ENCODE data around the gene BCL2L2.
A peak's percentile ranks its signal among the peaks of the same experiment; 100 is the strongest.

The BCL2L2 gene

GRCh38 chr14:23348297-23348655 is 41.6 kb downstream of the BCL2L2 start:
- peaks cover 2% of the 10 kb centered on the region for H3K9me3 ChIP-seq (ENCODE audit: low read length)
- H3K27me3 ChIP-seq (ENCODE audit: insufficient read depth, low read length): no peaks in the 10 kb centered on the region
- no peak overlapping the region for H2AFZ ChIP-seq (ENCODE audit: low read depth, low read length)
- peaks cover 7% of the 10 kb centered on the region for H3K4me1 ChIP-seq (ENCODE audit: insufficient read depth, low read length)
- H3K36me3 ChIP-seq (ENCODE audit: insufficient read depth, low read length): no peaks in the 10 kb centered on the region
- no peak overlapping the region for H3K4me3 ChIP-seq (ENCODE audit: low read length)

- H2AFZ ChIP-seq (ENCODE audit: low read depth, low read length): no peak overlapping the region
- no peaks in the 10 kb centered on the region for H3K36me3 ChIP-seq (ENCODE audit: insufficient read depth, low read length)
- no peaks in the 10 kb centered on the region for H3K9me3 ChIP-seq (ENCODE audit: low read length)
- no peaks in the 10 kb centered on the region for H3K27me3 ChIP-seq (ENCODE audit: insufficient read depth, low read length)
- peaks cover 7% of the 10 kb centered on the region for H3K4me1 ChIP-seq (ENCODE audit: insufficient read depth, low read length)
- H3K4me3 ChIP-seq (ENCODE audit: low read length): no peak overlapping the region
These were observed 42.7 kb downstream of the BCL2L2 start for GRCh38 chr14:23349156-23349845.

- Histone ChIP-seq H3K9me3 (ENCODE audit: low read length) (no peaks in the 10 kb centered on the region), H3K4me1 (ENCODE audit: insufficient read depth, low read length) (peaks cover 7% of the 10 kb centered on the region), H3K27me3 (ENCODE audit: insufficient read depth, low read length) (no peaks in the 10 kb centered on the region), H3K4me3 (ENCODE audit: low read length) (peak overlapping the region; percentile 63), H3K36me3 (ENCODE audit: insufficient read depth, low read length) (peaks cover 6% of the 10 kb centered on the region), H2AFZ (ENCODE audit: low read depth, low read length) (peak overlapping the region; percentile 74)
These were observed 45.3 kb downstream of the BCL2L2 start for GRCh38 chr14:23351681-23352505.

DNA sequence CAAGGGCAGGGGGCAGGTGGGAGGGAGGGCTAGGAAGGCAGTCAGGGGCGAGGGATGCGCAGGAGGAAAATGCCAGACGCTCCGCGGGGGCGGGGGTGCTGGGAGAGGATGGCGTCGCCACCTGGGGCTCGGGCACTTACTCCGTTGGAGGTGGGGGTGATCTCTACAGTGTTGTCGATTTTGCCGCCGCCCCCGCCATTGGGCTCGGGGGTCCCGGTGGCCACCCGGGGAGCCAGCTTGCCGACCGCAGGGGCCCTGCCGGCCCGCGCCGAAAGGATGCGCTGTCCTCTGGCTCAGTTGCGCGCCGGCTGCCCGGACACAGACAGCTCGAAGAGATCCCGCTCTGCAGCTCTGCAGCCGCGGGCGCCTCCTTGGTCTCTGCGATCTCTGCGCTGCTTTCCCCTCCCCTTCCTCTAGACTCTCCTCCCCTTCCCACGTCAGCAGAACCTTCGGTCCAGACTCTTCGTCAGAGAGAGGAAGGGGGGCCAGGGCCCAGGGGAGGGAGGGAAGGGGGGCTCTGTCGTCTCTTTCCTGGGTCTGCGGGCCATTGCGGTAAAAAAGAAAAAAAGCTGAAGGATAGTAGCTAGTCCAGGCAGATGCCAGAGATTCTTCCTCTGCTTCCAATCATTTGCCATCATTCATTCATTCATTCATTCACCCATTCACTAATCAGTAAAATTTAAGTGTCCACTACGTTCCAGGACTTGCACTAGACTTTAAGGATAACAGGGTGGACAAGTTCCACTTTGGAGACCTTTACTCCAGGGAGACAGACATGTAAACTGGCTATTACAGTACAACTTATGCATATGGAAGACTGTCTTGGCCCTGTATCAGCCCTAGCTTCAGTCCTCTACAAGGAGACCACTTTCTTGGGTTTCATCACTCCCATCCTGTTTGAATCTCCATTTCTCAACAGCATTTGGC is 46.1 kb downstream of the BCL2L2 start, which contains the start of gene SLC22A17:
SLC22A17 (minus strand) TSS at position 382 of the 927 bp plus-strand sequence.
- Histone ChIP-seq H3K27me3 (ENCODE audit: insufficient read depth, low read length) (no peaks in the 10 kb centered on the region), H3K4me3 (ENCODE audit: low read length) (peak within 1 kb of the TSS; percentile 63), H3K9me3 (ENCODE audit: low read length) (no peaks in the 10 kb centered on the region), H3K4me1 (ENCODE audit: insufficient read depth, low read length) (peaks cover 7% of the 10 kb centered on the region), H2AFZ (ENCODE audit: low read depth, low read length) (peak within 1 kb of the TSS; percentile 74), H3K36me3 (ENCODE audit: insufficient read depth, low read length) (peaks cover 15% of the 10 kb centered on the region)

- H3K4me1 ChIP-seq (ENCODE audit: insufficient read depth, low read length): peaks cover 7% of the 10 kb centered on the region
- H3K27me3 ChIP-seq (ENCODE audit: insufficient read depth, low read length): no peaks in the 10 kb centered on the region
- peak overlapping the region; percentile 63 for H3K4me3 ChIP-seq (ENCODE audit: low read length)
- peaks cover 21% of the 10 kb centered on the region for H3K36me3 ChIP-seq (ENCODE audit: insufficient read depth, low read length)
- H3K9me3 ChIP-seq (ENCODE audit: low read length): no peaks in the 10 kb centered on the region
- no peak overlapping the region for H2AFZ ChIP-seq (ENCODE audit: low read depth, low read length)
These were observed 46.8 kb downstream of the BCL2L2 start for GRCh38 chr14:23353433-23353780.

DNA sequence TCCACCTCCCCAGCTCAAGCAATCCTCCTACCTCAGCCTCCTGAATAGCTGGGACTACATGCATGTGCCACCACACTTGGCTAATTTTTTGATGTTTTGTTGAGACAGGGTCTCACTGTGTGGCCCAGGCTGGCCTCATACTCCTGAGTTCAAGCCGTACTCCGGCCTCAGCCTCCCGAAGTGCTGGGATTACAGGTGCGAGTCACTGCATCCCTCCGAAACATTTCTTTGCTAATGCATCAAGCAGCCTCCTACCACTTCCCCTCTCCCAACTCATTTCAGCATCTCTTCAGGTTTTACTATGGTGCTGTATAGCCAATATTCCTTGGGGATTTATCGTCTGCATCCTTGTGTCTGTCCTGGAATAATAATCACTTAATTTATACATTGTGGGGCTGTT is 48.4 kb downstream of the BCL2L2 start:
- no peaks in the 10 kb centered on the region for H3K9me3 ChIP-seq (ENCODE audit: low read length)
- no peaks in the 10 kb centered on the region for H3K27me3 ChIP-seq (ENCODE audit: insufficient read depth, low read length)
- H3K4me3 ChIP-seq (ENCODE audit: low read length): no peak overlapping the region
- H3K4me1 ChIP-seq (ENCODE audit: insufficient read depth, low read length): peaks cover 7% of the 10 kb centered on the region
- H3K36me3 ChIP-seq (ENCODE audit: insufficient read depth, low read length): peaks cover 34% of the 10 kb centered on the region
- no peak overlapping the region for H2AFZ ChIP-seq (ENCODE audit: low read depth, low read length)

- Histone ChIP-seq H2AFZ (ENCODE audit: low read depth, low read length) (no peak overlapping the region), H3K4me3 (ENCODE audit: low read length) (no peak overlapping the region), H3K27me3 (ENCODE audit: insufficient read depth, low read length) (no peaks in the 10 kb centered on the region), H3K36me3 (ENCODE audit: insufficient read depth, low read length) (peaks cover 43% of the 10 kb centered on the region), H3K9me3 (ENCODE audit: low read length) (no peaks in the 10 kb centered on the region), H3K4me1 (ENCODE audit: insufficient read depth, low read length) (peaks cover 7% of the 10 kb centered on the region)
These were observed 49.3 kb downstream of the BCL2L2 start for GRCh38 chr14:23355871-23356435.

DNA sequence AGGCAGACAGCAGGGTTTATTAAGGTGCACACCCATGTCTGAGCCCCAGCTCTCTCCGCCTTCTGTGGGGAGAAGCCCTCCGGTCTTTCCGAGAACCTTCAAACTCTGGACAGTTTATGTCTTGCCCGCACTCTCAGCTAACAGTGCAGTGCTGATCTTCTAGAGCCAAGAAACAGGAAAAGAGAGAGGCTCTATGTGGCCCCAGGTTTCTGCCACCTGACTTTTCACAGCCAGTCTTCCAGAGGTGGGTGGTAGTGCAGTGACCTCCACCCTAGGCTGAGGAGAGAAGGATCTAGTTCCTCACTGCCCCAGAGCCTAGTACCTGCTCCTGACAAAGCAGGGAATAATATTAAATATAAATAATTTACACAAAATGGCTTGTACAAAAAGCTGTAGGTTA is 50.0 kb downstream of the BCL2L2 start:
- Histone ChIP-seq H3K4me3 (ENCODE audit: low read length) (no peak overlapping the region), H3K9me3 (ENCODE audit: low read length) (no peaks in the 10 kb centered on the region), H3K27me3 (ENCODE audit: insufficient read depth, low read length) (no peaks in the 10 kb centered on the region), H3K4me1 (ENCODE audit: insufficient read depth, low read length) (peaks cover 7% of the 10 kb centered on the region), H2AFZ (ENCODE audit: low read depth, low read length) (no peak overlapping the region), H3K36me3 (ENCODE audit: insufficient read depth, low read length) (peaks cover 50% of the 10 kb centered on the region)

DNA sequence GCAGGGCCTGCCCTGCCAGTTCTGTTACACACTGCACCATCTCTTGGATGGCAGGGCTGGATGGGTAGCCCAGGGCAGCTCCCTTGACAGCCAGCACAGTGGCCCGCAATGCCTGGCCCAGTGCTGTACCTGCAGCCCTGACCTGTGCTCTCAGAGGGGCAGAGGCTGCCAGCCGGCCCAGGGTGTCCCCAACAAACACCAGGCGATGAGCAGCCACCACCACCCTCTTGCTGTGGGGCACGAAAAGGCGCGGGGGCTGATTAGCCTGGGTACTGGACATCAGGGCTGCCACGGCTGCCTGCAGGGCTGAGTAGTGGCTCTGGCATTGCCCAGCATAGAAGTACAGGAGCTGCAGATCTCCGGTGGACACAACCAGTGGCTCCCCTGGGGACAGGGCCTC is 50.6 kb downstream of the BCL2L2 start:
- Histone ChIP-seq H3K36me3 (ENCODE audit: insufficient read depth, low read length) (peaks cover 54% of the 10 kb centered on the region), H3K4me3 (ENCODE audit: low read length) (no peak overlapping the region), H3K9me3 (ENCODE audit: low read length) (no peaks in the 10 kb centered on the region), H3K4me1 (ENCODE audit: insufficient read depth, low read length) (peaks cover 7% of the 10 kb centered on the region), H2AFZ (ENCODE audit: low read depth, low read length) (no peak overlapping the region), H3K27me3 (ENCODE audit: insufficient read depth, low read length) (no peaks in the 10 kb centered on the region)

GRCh38 chr14:23358042-23358441 is 51.4 kb downstream of the BCL2L2 start:
- Histone ChIP-seq H3K4me3 (ENCODE audit: low read length) (no peak overlapping the region), H3K9me3 (ENCODE audit: low read length) (no peaks in the 10 kb centered on the region), H3K4me1 (ENCODE audit: insufficient read depth, low read length) (peaks cover 8% of the 10 kb centered on the region), H2AFZ (ENCODE audit: low read depth, low read length) (no peak overlapping the region), H3K27me3 (ENCODE audit: insufficient read depth, low read length) (no peaks in the 10 kb centered on the region), H3K36me3 (ENCODE audit: insufficient read depth, low read length) (peaks cover 55% of the 10 kb centered on the region)

- no peak overlapping the region for H3K4me3 ChIP-seq (ENCODE audit: low read length)
- no peaks in the 10 kb centered on the region for H3K9me3 ChIP-seq (ENCODE audit: low read length)
- peaks cover 14% of the 10 kb centered on the region for H3K4me1 ChIP-seq (ENCODE audit: insufficient read depth, low read length)
- H3K27me3 ChIP-seq (ENCODE audit: insufficient read depth, low read length): no peaks in the 10 kb centered on the region
- no peak overlapping the region for H2AFZ ChIP-seq (ENCODE audit: low read depth, low read length)
- H3K36me3 ChIP-seq (ENCODE audit: insufficient read depth, low read length): peaks cover 59% of the 10 kb centered on the region
These were observed 52.0 kb downstream of the BCL2L2 start for GRCh38 chr14:23358553-23359166.

DNA sequence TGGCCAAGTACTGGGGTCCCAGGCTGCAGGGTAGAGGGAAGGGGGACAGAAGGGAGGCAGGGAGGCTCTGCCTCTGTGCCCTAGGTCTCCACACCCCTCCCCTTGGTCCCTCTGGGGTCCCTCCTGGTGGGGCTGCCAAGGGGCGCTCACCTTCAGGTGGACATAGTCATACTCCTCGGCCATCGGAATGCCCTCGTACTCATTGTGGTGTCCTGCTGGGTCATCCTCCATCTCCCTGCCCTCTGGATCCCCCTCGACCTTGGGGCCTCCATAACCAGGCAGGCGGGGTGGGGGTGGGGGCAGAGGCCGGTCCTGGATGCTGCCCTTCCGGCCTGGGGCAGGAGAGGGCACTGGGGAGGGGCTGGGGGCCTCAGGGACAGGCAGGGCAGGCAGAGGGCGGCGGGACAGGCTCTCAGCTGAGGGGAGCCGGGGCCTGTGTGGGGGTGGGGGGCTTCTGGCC is 52.6 kb downstream of the BCL2L2 start:
- no peaks in the 10 kb centered on the region for H3K9me3 ChIP-seq (ENCODE audit: low read length)
- H3K4me1 ChIP-seq (ENCODE audit: insufficient read depth, low read length): peaks cover 19% of the 10 kb centered on the region
- H3K4me3 ChIP-seq (ENCODE audit: low read length): no peak overlapping the region
- no peaks in the 10 kb centered on the region for H3K27me3 ChIP-seq (ENCODE audit: insufficient read depth, low read length)
- H2AFZ ChIP-seq (ENCODE audit: low read depth, low read length): no peak overlapping the region
- H3K36me3 ChIP-seq (ENCODE audit: insufficient read depth, low read length): peaks cover 59% of the 10 kb centered on the region

All from neuron (in vitro differentiated cells).